ENCODE data around the gene LDHB. TPM values are rescaled to one million over a fixed set of nuclear protein-coding genes. Genes with fewer than 3 reads are reported as not detected.

Gene LDHB
- 100 to 1,000 TPM; 542 to 775 TPM for total RNA-seq

DNA sequence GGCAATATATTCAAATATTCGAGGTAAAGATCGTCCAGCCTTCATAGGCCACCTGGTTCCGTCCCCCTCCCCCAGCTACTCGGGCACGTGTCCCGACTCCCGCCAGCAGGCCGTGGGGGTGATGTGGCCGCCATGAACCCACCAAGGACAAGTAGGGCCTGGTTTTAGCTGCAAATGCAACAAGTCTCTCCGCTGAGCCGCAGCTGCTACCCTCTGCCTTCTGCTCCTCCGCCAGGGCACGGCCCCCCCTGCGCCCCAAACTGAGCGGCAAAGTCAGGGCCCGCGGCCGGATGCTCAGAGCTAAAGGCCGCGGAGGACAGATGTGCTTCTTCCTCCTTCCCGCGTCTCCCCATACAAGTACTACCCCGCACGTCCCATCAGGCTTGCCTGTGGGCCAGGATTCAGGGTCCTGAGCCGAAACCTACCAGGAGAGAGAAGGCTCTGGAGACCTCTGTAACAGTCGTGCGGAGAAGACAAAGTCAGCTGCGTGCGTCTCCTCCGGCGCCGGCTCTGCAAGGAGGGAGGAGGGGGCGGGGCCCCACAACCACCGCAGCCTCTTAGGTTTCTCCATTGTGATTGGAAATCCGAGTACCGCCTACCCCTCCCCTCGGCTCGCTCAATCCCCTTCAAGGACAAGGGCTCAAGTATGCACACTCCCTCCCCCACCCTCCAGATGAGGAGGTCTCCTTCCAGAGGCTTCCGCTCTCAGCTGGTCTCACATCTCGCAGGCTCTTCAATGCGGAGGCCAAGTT is at the start of gene LDHB:
Gene LDHB, minus strand, starts transcription at position 517 of the 752 bp plus-strand sequence. CDS start 3,171 bp downstream, outside the sequence.

DNA sequence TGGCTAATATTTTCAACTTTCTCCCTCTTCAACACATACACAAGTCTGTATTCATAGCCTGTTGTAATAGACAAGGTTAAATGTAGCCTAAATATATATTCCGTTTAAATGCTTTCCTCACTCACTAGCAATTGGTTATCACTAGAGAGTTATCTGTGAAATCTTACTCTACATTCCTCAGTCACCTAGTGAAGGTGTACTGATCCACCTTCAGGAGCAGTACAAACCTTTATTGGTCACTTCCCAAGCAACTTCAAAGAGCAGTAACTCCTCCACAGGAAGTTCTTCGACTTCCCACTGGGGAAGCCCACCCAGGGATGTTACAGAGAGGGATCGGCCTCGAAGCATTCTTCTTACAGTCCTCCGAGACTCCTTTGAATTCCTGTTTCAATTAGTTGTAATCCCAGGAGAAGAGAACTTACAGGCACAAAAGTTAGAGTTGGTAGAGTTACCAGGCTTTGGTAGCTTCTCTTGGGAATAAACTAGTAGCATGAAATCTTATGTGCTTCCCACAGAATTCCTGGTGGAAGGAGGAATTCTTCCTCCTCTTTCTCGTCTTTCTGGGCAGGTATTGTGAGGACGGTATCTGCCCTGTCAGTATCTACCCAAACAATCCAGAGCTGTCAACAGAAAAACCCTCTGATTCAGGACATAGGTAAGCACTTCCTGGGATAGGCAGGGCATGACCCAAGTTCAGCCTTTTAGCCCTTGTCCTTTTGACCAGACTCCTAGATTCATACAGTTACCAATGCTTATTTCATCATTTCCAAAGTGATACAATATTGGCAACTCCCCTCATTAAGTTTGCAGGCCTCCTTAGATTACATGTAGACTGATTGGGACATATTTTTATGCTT is 53.2 kb downstream of the LDHB start, which contains the start of gene GYS2:
Gene GYS2, minus strand, starts transcription at position 603 of the 857 bp plus-strand sequence. Its CDS starts 255 bp downstream, at position 348.

Other genes starting within 250 kb of the LDHB start
- 1 to 10 TPM; 8.6 to 9.3 TPM for gene PYROXD1, start 220.2 kb downstream of the LDHB start, total RNA-seq
- 10 to 100 TPM; 73.0 to 97.6 TPM for gene RECQL, start 156.2 kb downstream of the LDHB start, total RNA-seq
- gene GOLT1B, start 156.1 kb downstream of the LDHB start, total RNA-seq: 10 to 100 TPM; 26.8 to 52.6 TPM
- gene SPX, start 131.5 kb downstream of the LDHB start, total RNA-seq: 1 to 10 TPM; 1.7 to 2.0 TPM
- gene GYS2, start 53.0 kb downstream of the LDHB start, total RNA-seq: not detected
- gene KCNJ8, start 116.9 kb upstream of the LDHB start, total RNA-seq: under 1 TPM in 1 of 2 donors, not detected in 1; under 0.01 TPM